ENCODE measurements around the gene EPRS1.

The EPRS1 gene

DNA sequence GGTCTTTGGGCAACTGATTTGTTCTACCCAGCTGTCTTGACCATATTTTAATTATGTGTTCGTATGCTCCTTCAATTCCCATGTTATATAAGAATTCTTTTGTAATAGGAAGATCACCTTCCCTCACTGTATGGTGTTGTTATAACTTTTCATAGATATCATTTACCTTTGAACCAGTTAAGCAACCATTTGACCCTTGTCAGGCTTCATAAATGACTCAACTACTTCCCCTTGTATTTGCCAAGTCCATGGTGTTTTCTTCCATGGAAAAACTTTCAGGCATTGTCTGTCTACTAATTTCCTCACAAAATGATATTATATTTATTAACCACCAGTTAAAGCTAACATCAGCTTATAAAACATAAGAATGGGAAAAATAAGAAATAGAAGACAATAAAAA, 38.2 kb upstream of the EPRS1 start:
- no peak for TF ChIP-seq EZH2phosphoT487 (IDR thresholded peaks at IDR 0.05; ENCODE audit: borderline replicate concordance)
- TF ChIP-seq, protein P1, sequence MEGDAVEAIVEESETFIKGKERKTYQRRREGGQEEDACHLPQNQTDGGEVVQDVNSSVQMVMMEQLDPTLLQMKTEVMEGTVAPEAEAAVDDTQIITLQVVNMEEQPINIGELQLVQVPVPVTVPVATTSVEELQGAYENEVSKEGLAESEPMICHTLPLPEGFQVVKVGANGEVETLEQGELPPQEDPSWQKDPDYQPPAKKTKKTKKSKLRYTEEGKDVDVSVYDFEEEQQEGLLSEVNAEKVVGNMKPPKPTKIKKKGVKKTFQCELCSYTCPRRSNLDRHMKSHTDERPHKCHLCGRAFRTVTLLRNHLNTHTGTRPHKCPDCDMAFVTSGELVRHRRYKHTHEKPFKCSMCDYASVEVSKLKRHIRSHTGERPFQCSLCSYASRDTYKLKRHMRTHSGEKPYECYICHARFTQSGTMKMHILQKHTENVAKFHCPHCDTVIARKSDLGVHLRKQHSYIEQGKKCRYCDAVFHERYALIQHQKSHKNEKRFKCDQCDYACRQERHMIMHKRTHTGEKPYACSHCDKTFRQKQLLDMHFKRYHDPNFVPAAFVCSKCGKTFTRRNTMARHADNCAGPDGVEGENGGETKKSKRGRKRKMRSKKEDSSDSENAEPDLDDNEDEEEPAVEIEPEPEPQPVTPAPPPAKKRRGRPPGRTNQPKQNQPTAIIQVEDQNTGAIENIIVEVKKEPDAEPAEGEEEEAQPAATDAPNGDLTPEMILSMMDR (conservative IDR thresholded peaks at IDR 0.05; ENCODE audit: low read length) = no peak
- Histone ChIP-seq H2AFZ (ENCODE audit: low read length) (no peak overlapping the region), H3K9me2 (replicated peaks; ENCODE audit: low read depth, low read length) (no peaks in the 10 kb centered on the region), H3K27me3 (ENCODE audit: insufficient read depth, low read length, poor library complexity, severe bottlenecking) (no peaks in the 10 kb centered on the region), H3K9ac (ENCODE audit: low read depth, low read length, poor library complexity, severe bottlenecking) (no peak overlapping the region), H3F3A (ENCODE audit: low read depth) (no peaks in the 10 kb centered on the region), H3K9me3 (ENCODE audit: insufficient read depth, low read depth, low read length) (no peaks in the 10 kb centered on the region), H3K79me2 (ENCODE audit: insufficient read depth, low read length) (peaks cover 13% of the 10 kb centered on the region; the same call in 1 of the 2 replicates), H3K4me2 (ENCODE audit: low read depth, low read length, poor library complexity, severe bottlenecking) (no peak overlapping the region), H3K4me1 (ENCODE audit: insufficient read depth, low read length, poor library complexity, severe bottlenecking) (no peaks in the 10 kb centered on the region), H4K20me1 (ENCODE audit: insufficient read depth, low read length, poor library complexity, severe bottlenecking) (no peaks in the 10 kb centered on the region), H3K4me3 (ENCODE audit: low read length, poor library complexity, severe bottlenecking) (no peak overlapping the region), H3K36me3 (ENCODE audit: insufficient read depth, low read length) (no peaks in the 10 kb centered on the region)

GRCh38 chr1:220077887-220078286, 31.6 kb upstream of the EPRS1 start:
- Histone ChIP-seq H3K4me2 (ENCODE audit: low read depth, low read length, poor library complexity, severe bottlenecking) (no peak overlapping the region), H3K4me1 (ENCODE audit: insufficient read depth, low read length, poor library complexity, severe bottlenecking) (no peaks in the 10 kb centered on the region), H3K27me3 (ENCODE audit: insufficient read depth, low read length, poor library complexity, severe bottlenecking) (no peaks in the 10 kb centered on the region), H3K36me3 (ENCODE audit: insufficient read depth, low read length) (peaks cover 5% of the 10 kb centered on the region; the same call in 1 of the 2 replicates), H3K9me2 (replicated peaks; ENCODE audit: low read depth, low read length) (no peaks in the 10 kb centered on the region), H3K79me2 (ENCODE audit: insufficient read depth, low read length) (no peaks in the 10 kb centered on the region), H2AFZ (ENCODE audit: low read length) (no peak overlapping the region), H3F3A (ENCODE audit: low read depth) (no peaks in the 10 kb centered on the region), H4K20me1 (ENCODE audit: insufficient read depth, low read length, poor library complexity, severe bottlenecking) (no peaks in the 10 kb centered on the region), H3K9ac (ENCODE audit: low read depth, low read length, poor library complexity, severe bottlenecking) (no peak overlapping the region), H3K4me3 (ENCODE audit: low read length, poor library complexity, severe bottlenecking) (no peak overlapping the region), H3K9me3 (ENCODE audit: insufficient read depth, low read depth, low read length) (no peaks in the 10 kb centered on the region)
- TF ChIP-seq, protein P1 (conservative IDR thresholded peaks at IDR 0.05; ENCODE audit: low read length) = no peak
- no peak for TF ChIP-seq EZH2phosphoT487 (IDR thresholded peaks at IDR 0.05; ENCODE audit: borderline replicate concordance)

- Histone ChIP-seq H3K79me2 (ENCODE audit: insufficient read depth, low read length) (no peaks in the 10 kb centered on the region), H3K4me3 (ENCODE audit: low read length, poor library complexity, severe bottlenecking) (no peak overlapping the region), H2AFZ (ENCODE audit: low read length) (no peak overlapping the region), H4K20me1 (ENCODE audit: insufficient read depth, low read length, poor library complexity, severe bottlenecking) (no peaks in the 10 kb centered on the region), H3F3A (ENCODE audit: low read depth) (no peaks in the 10 kb centered on the region), H3K4me1 (ENCODE audit: insufficient read depth, low read length, poor library complexity, severe bottlenecking) (no peaks in the 10 kb centered on the region), H3K27me3 (ENCODE audit: insufficient read depth, low read length, poor library complexity, severe bottlenecking) (no peaks in the 10 kb centered on the region), H3K9ac (ENCODE audit: low read depth, low read length, poor library complexity, severe bottlenecking) (no peak overlapping the region), H3K36me3 (ENCODE audit: insufficient read depth, low read length) (peaks cover 12% of the 10 kb centered on the region; the same call in 1 of the 2 replicates), H3K9me2 (replicated peaks; ENCODE audit: low read depth, low read length) (no peaks in the 10 kb centered on the region), H3K4me2 (ENCODE audit: low read depth, low read length, poor library complexity, severe bottlenecking) (no peak overlapping the region), H3K9me3 (ENCODE audit: insufficient read depth, low read depth, low read length) (no peaks in the 10 kb centered on the region)
- TF ChIP-seq, protein P1 (conservative IDR thresholded peaks at IDR 0.05; ENCODE audit: low read length) = no peak
- no peak for TF ChIP-seq EZH2phosphoT487 (IDR thresholded peaks at IDR 0.05; ENCODE audit: borderline replicate concordance)
These were observed 30.8 kb upstream of the EPRS1 start for GRCh38 chr1:220076861-220077762.

Data from Loucy (cell line).